ENCODE measurements around the gene SLC10A7. TPM values are rescaled to one million over a fixed set of nuclear protein-coding genes. Genes with fewer than 3 reads are reported as not detected.

The SLC10A7 gene
- total RNA-seq, result 10 to 100 TPM; 14.2 to 16.6 TPM

- no peaks in the 10 kb centered on the region for H3K9me3 Mint-ChIP-seq (ENCODE audit: insufficient read depth)
- H3K27me3 Mint-ChIP-seq (ENCODE audit: low read depth), result no peaks in the 10 kb centered on the region
- ATAC-seq, result peak; percentile 89
- ChIA-PET POLR2A (no interaction called here), CTCF (no interaction called here)
- H3K4me3 Mint-ChIP-seq, result no peak within 1 kb of the TSS
- H3K4me1 Mint-ChIP-seq (ENCODE audit: low read depth), result peaks cover 20% of the 10 kb centered on the region
- peaks cover 3% of the 10 kb centered on the region for H3K36me3 Mint-ChIP-seq (ENCODE audit: low read depth)
- DNase-seq, result peak; percentile 79
- H3K27ac Mint-ChIP-seq, result no peak within 1 kb of the TSS
Measured at GRCh38 chr4:146521541-146522097, at the start of gene SLC10A7. TSS of gene SLC10A7 (minus strand) at chr4:146521940. CDS start at chr4:146521717, 223 bp downstream.

GRCh38 chr4:146567396-146567795 lies 45.7 kb upstream of the SLC10A7 start:
- H3K27ac Mint-ChIP-seq, result no peak overlapping the region
- no peaks in the 10 kb centered on the region for H3K9me3 Mint-ChIP-seq (ENCODE audit: insufficient read depth)
- H3K36me3 Mint-ChIP-seq (ENCODE audit: low read depth), result no peaks in the 10 kb centered on the region
- H3K4me1 Mint-ChIP-seq (ENCODE audit: low read depth), result no peaks in the 10 kb centered on the region
- no peak for ATAC-seq
- no peaks in the 10 kb centered on the region for H3K27me3 Mint-ChIP-seq (ENCODE audit: low read depth)
- ChIA-PET CTCF (interaction anchor here (1.2 kb wide), 1 partner anchor 984 kb away, joined by 3 read pairs; no protein-coding TSS in a partner anchor), POLR2A (no interaction called here)
- H3K4me3 Mint-ChIP-seq, result no peak overlapping the region
- no peak for DNase-seq

GRCh38 chr4:146564492-146564891 lies 42.8 kb upstream of the SLC10A7 start:
- H3K27ac Mint-ChIP-seq, result no peak overlapping the region
- ChIA-PET POLR2A (no interaction called here), CTCF (no interaction called here)
- no peak overlapping the region for H3K4me3 Mint-ChIP-seq
- no peaks in the 10 kb centered on the region for H3K27me3 Mint-ChIP-seq (ENCODE audit: low read depth)
- no peaks in the 10 kb centered on the region for H3K9me3 Mint-ChIP-seq (ENCODE audit: insufficient read depth)
- DNase-seq (no peak), ATAC-seq (no peak)
- H3K4me1 Mint-ChIP-seq (ENCODE audit: low read depth), result no peaks in the 10 kb centered on the region
- no peaks in the 10 kb centered on the region for H3K36me3 Mint-ChIP-seq (ENCODE audit: low read depth)

- ATAC-seq, result no peak
- POLR2A ChIA-PET, result no interaction called here
- Mint-ChIP-seq H3K4me1 (ENCODE audit: low read depth) (no peaks in the 10 kb centered on the region), H3K36me3 (ENCODE audit: low read depth) (no peaks in the 10 kb centered on the region), H3K9me3 (ENCODE audit: insufficient read depth) (no peaks in the 10 kb centered on the region), H3K27me3 (ENCODE audit: low read depth) (peaks cover 2% of the 10 kb centered on the region), H3K4me3 (no peak overlapping the region), H3K27ac (no peak overlapping the region)
- no peak for DNase-seq
- CTCF ChIA-PET, result interaction anchor here (1.0 kb wide), 1 partner anchor 8 kb away, joined by 3 read pairs; no protein-coding TSS in a partner anchor
Measured at GRCh38 chr4:146550161-146550560, 28.4 kb upstream of the SLC10A7 start.

GRCh38 chr4:146548443-146548842 lies 26.7 kb upstream of the SLC10A7 start:
- ATAC-seq (no peak), DNase-seq (no peak)
- ChIA-PET CTCF (no interaction called here), POLR2A (no interaction called here)
- no peaks in the 10 kb centered on the region for H3K9me3 Mint-ChIP-seq (ENCODE audit: insufficient read depth)
- no peak overlapping the region for H3K27ac Mint-ChIP-seq
- no peak overlapping the region for H3K4me3 Mint-ChIP-seq
- H3K27me3 Mint-ChIP-seq (ENCODE audit: low read depth), result peaks cover 8% of the 10 kb centered on the region
- no peaks in the 10 kb centered on the region for H3K4me1 Mint-ChIP-seq (ENCODE audit: low read depth)
- no peaks in the 10 kb centered on the region for H3K36me3 Mint-ChIP-seq (ENCODE audit: low read depth)

GRCh38 chr4:146545102-146545501 lies 23.4 kb upstream of the SLC10A7 start:
- Mint-ChIP-seq H3K36me3 (ENCODE audit: low read depth) (no peaks in the 10 kb centered on the region), H3K27me3 (ENCODE audit: low read depth) (peaks cover 20% of the 10 kb centered on the region), H3K9me3 (ENCODE audit: insufficient read depth) (no peaks in the 10 kb centered on the region), H3K4me1 (ENCODE audit: low read depth) (no peaks in the 10 kb centered on the region), H3K4me3 (no peak overlapping the region), H3K27ac (no peak overlapping the region)
- ChIA-PET CTCF (no interaction called here), POLR2A (no interaction called here)
- ATAC-seq (no peak), DNase-seq (no peak)

- POLR2A ChIA-PET, result no interaction called here
- DNase-seq (no peak), ATAC-seq (no peak)
- Mint-ChIP-seq H3K36me3 (ENCODE audit: low read depth) (no peaks in the 10 kb centered on the region), H3K4me1 (ENCODE audit: low read depth) (no peaks in the 10 kb centered on the region), H3K27me3 (ENCODE audit: low read depth) (peaks cover 6% of the 10 kb centered on the region), H3K27ac (no peak overlapping the region), H3K4me3 (no peak overlapping the region), H3K9me3 (ENCODE audit: insufficient read depth) (no peaks in the 10 kb centered on the region)
- CTCF ChIA-PET, result no interaction called here
Measured at GRCh38 chr4:146534178-146534577, 12.4 kb upstream of the SLC10A7 start.

GRCh38 chr4:146525754-146526153 lies 4.0 kb upstream of the SLC10A7 start:
- CTCF ChIA-PET, result no interaction called here
- H3K4me3 Mint-ChIP-seq, result no peak overlapping the region
- H3K9me3 Mint-ChIP-seq (ENCODE audit: insufficient read depth), result no peaks in the 10 kb centered on the region
- H3K4me1 Mint-ChIP-seq (ENCODE audit: low read depth), result peaks cover 12% of the 10 kb centered on the region
- POLR2A ChIA-PET, result no interaction called here
- H3K27ac Mint-ChIP-seq, result no peak overlapping the region
- DNase-seq, result no peak
- H3K27me3 Mint-ChIP-seq (ENCODE audit: low read depth), result no peaks in the 10 kb centered on the region
- no peak for ATAC-seq
- no peaks in the 10 kb centered on the region for H3K36me3 Mint-ChIP-seq (ENCODE audit: low read depth)

GRCh38 chr4:146524663-146525062 lies 2.9 kb upstream of the SLC10A7 start:
- DNase-seq, result no peak
- Mint-ChIP-seq H3K9me3 (ENCODE audit: insufficient read depth) (no peaks in the 10 kb centered on the region), H3K4me3 (no peak overlapping the region), H3K36me3 (ENCODE audit: low read depth) (no peaks in the 10 kb centered on the region), H3K27me3 (ENCODE audit: low read depth) (no peaks in the 10 kb centered on the region), H3K27ac (no peak overlapping the region), H3K4me1 (ENCODE audit: low read depth) (peaks cover 12% of the 10 kb centered on the region)
- ChIA-PET CTCF (no interaction called here), POLR2A (no interaction called here)
- ATAC-seq, result no peak

- H3K4me1 Mint-ChIP-seq (ENCODE audit: low read depth), result peaks cover 20% of the 10 kb centered on the region
- ChIA-PET POLR2A (no interaction called here), CTCF (interaction anchor here (0.6 kb wide), 1 partner anchor 391 kb away, joined by 3 read pairs; no protein-coding TSS in a partner anchor)
- ATAC-seq, result peak; percentile 17
- no peaks in the 10 kb centered on the region for H3K9me3 Mint-ChIP-seq (ENCODE audit: insufficient read depth)
- H3K27me3 Mint-ChIP-seq (ENCODE audit: low read depth), result no peaks in the 10 kb centered on the region
- H3K4me3 Mint-ChIP-seq, result no peak overlapping the region
- no peak overlapping the region for H3K27ac Mint-ChIP-seq
- peak; percentile 26 for DNase-seq
- no peaks in the 10 kb centered on the region for H3K36me3 Mint-ChIP-seq (ENCODE audit: low read depth)
Measured at GRCh38 chr4:146522869-146523205, 1.1 kb upstream of the SLC10A7 start.

GRCh38 chr4:146522098-146522868 lies 543 bp upstream of the SLC10A7 start:
- H3K9me3 Mint-ChIP-seq (ENCODE audit: insufficient read depth), result no peaks in the 10 kb centered on the region
- ChIA-PET POLR2A (interaction anchor here (0.6 kb wide), 1 partner anchor 73 kb away, joined by 4 read pairs; no protein-coding TSS in a partner anchor), CTCF (interaction anchor here (0.6 kb wide), 1 partner anchor 390 kb away, joined by 3 read pairs; no protein-coding TSS in a partner anchor)
- ATAC-seq (peak; percentile 83), DNase-seq (peak; percentile 89)
- no peaks in the 10 kb centered on the region for H3K27me3 Mint-ChIP-seq (ENCODE audit: low read depth)
- H3K36me3 Mint-ChIP-seq (ENCODE audit: low read depth), result no peaks in the 10 kb centered on the region
- no peak overlapping the region for H3K4me3 Mint-ChIP-seq
- peaks cover 20% of the 10 kb centered on the region for H3K4me1 Mint-ChIP-seq (ENCODE audit: low read depth)
- no peak overlapping the region for H3K27ac Mint-ChIP-seq

GRCh38 chr4:146520896-146521540 lies 722 bp downstream of the SLC10A7 start:
- DNase-seq (peak; percentile 42), ATAC-seq (peak; percentile 28)
- peaks cover 20% of the 10 kb centered on the region for H3K4me1 Mint-ChIP-seq (ENCODE audit: low read depth)
- CTCF ChIA-PET, result no interaction called here
- H3K27me3 Mint-ChIP-seq (ENCODE audit: low read depth), result no peaks in the 10 kb centered on the region
- H3K9me3 Mint-ChIP-seq (ENCODE audit: insufficient read depth), result no peaks in the 10 kb centered on the region
- POLR2A ChIA-PET, result no interaction called here
- no peak overlapping the region for H3K4me3 Mint-ChIP-seq
- no peak overlapping the region for H3K27ac Mint-ChIP-seq
- H3K36me3 Mint-ChIP-seq (ENCODE audit: low read depth), result peaks cover 6% of the 10 kb centered on the region

All from activated CD8-positive, alpha-beta T cell treated with anti-CD3 and anti-CD28 coated beads, Interleukin-2, amount 10 ng/mL, durations not matched to agents 7 days and 5 days (primary cell).